NCI-H2196 (cell line): ENCODE measurements around the gene ZNF428.
"Not testable (repeated sequence)": the region's sequence is repeated elsewhere in the genome, so short reads cannot be mapped to it uniquely, and the experiment has no call there.

Source experiments
- DNase-seq: peaks from one replicate; lab custom pipeline; 2025; ENCODE audit not compliant: unreplicated experiment; lab: John Stamatoyannopoulos, UW

ZNF428 gene

GRCh38 chr19:43620061-43621001, 902 bp upstream of the ZNF428 start:
- DNase-seq = no peak

DNA sequence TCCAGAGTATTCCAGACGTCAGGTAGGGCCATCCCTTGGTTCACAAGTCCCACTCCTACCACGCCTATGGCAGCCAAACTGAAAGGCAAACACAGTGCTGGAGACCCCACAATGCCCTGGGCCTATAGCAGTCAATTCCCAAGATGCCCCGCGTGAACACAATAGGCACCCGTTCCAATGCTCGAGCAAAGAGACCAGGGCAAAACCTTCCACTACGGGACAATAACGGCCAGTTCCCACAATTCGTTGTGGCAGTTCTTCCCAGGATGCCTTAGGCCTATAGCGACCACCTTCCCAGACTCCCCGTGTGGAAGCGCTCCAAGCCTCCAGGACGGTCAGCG, 538 bp downstream of the ZNF428 start:
- DNase-seq = peak; percentile 64

DNA sequence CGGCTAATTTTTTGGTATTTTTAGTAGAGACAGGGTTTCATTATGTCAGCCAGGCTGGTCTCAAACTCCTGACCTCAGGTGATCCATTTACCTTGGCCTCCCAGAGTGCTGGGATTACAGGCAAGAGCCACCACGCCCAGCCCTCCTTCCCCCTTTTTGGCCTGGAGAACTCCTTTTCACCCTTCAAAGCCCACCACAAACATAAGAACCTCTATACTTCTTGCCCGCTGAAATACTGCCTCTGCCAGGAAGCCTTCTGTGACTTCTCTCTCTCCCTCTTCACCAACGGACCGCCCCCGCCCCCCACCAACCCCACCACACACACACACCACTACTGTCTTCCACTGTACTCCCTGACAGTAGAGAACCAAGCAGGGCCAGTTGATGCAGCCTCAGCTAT, 2.5 kb downstream of the ZNF428 start:
- no peak for DNase-seq

DNA sequence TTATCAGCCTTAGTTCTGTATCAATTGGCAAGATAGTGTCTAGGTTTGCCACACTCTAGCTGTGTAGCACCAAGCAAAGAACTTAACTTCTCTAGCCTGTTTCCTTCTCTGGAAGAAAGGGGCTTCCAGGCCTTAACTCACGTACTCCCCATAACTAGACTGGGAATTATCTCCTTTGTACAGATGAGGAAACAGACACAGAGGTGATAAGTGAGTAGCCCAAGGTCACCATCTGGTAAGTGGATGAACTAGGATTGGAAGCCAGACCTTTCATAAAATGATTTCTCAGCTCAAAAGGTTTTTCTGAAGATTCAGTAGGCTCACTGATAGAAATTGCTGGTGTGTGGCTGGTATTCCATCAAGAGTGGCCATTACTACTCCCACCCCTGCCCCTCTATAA, 3.1 kb downstream of the ZNF428 start:
- no peak for DNase-seq

DNA sequence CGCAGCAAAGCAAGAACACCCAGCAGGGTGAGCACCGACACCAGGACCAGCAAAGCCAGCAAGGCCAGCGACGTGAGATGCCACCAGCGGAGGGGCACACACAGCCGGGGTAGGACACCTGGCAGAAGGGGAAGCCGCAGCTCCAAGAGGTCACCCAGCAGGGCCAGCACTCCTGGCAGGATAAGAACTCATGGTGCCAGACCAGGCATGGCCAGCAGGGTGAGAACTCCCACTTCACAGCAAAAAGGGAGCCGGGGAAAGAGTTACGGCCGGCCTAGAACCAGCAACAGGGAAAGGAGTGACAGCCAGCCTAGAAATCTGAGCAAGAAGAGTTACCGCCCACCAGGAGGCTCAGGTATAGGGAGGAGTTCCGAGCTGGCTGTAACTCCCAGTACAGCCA, 7.1 kb downstream of the ZNF428 start:
- DNase-seq = no peak

- DNase-seq = no peak
Observed at GRCh38 chr19:43611788-43612187, 7.6 kb downstream of the ZNF428 start, which contains the start of gene SRRM5. Gene SRRM5, plus strand, starts transcription at chr19:43612088. Its CDS starts 34 bp downstream, at chr19:43612122.

GRCh38 chr19:43610493-43610892, 8.9 kb downstream of the ZNF428 start:
- no peak for DNase-seq

- DNase-seq = no peak
Observed at GRCh38 chr19:43609872-43610271, 9.6 kb downstream of the ZNF428 start.

- no peak for DNase-seq
Observed at GRCh38 chr19:43607238-43608205, 11.9 kb downstream of the ZNF428 start.

GRCh38 chr19:43606569-43607229, 12.7 kb downstream of the ZNF428 start:
- DNase-seq = peak; percentile 63

DNA sequence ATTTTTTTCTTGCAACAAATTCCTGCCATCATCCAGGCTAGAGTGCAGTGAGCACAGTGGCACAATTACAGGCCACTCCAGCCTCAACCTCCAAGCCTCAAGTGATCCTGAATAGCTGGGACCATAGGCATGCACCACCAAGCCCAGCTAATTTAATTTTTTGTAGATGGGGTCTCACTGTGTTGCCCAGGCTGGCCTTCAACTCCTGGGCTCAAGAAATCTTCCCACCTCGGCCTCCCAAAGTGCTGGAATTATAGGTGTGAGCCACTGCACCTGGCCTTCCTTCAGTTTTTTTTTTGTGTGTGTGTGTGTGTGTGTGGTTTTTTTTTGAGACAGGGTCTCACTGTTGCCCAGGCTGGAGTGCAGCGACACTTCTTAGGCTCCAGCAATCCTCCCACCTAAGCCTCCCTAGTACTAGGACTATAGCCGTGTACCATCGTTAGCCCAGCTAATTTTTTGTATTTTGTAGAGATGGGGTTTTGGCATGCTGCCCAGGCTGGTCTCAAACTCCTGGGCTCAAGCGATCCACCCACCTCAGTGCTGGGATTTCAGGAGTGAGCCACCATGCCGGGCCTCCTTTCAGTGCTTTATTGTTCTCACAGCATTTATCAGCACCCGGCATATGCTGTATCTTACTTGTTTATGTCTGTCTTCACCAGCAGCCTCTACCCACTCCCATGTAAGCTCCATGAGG, 13.4 kb downstream of the ZNF428 start:
- no peak for DNase-seq

GRCh38 chr19:43600326-43600725, 19.1 kb downstream of the ZNF428 start:
- DNase-seq = not testable (repeated sequence)

DNA sequence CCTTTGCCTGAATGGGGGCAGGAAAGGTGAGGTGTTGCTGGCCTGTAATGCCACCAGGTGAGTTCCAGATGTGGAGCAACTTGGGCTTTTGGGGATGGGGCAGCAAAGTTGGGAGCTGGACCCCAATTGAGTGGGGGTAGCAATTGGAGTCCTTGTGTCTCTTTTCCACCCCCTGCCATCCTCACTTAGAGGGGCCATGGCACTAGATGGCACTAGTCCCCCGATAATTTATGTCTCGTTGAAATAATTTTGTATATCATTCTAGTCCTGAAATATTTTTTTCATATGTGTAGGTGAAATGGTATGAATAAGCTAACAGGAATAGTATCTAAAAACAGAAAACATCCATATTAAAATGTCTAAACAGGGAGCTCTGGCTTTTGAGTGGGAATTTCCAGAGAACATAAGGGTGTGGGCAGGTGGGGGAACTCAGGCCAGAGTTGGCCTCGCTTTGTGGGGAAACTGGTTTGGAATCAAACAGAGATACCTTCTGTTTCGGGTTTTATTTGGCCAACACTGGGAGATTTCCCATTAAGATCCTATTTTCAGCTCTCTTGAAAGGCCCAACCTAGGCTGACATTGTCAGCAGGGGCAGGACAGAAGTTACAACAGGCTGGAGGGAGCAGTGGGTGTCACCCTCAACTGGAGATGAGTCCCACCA, 19.7 kb downstream of the ZNF428 start:
- DNase-seq = no peak

DNA sequence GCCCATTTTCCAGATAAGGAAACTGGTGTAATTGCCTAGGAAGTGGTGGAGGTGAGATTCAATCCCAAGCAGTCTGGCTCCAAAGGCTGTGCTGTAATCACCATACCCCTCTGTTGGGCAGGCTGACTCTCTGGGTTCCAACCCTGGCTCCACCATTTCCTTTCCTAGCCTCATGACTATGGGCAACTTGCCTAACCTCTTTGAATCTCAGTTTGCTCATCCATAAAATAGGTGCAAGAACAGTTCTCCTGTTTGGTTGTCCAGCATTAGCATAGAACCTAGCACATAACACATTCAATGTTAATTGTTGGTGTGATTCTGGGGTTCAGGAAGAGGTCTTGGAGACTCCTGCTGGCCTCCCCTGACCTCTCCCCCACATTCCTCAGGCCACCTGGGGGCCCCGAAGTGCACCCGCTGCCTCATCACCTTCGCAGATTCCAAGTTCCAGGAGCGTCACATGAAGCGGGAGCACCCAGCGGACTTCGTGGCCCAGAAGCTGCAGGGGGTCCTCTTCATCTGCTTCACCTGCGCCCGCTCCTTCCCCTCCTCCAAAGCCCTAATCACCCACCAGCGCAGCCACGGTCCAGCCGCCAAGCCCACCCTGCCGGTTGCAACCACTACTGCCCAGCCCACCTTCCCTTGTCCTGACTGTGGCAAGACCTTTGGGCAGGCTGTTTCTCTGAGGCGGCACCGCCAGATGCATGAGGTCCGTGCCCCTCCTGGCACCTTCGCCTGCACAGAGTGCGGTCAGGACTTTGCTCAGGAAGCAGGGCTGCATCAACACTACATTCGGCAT, 20.8 kb downstream of the ZNF428 start:
- no peak for DNase-seq

DNA sequence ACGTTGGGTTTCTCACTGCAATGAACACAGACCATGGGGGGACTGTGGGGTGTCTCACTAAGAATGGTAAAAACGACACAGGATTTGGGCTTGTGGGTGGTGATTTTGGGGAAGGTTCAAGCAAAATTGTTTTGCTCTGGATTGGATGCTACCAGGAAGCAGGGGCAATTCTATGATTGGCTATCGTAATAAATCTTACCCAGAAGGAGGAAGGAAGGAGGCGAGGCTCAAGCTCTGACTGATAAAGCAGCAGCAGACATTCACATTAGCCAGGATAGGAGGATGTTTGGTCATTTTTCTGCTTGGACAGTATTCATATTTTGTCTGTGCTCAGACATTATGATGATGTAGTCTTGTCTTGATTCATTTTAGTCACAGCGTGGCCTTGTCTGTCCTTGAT, 21.6 kb downstream of the ZNF428 start:
- DNase-seq = no peak

GRCh38 chr19:43596842-43597461, 22.5 kb downstream of the ZNF428 start:
- no peak for DNase-seq

- peak; percentile 100 for DNase-seq
Observed at GRCh38 chr19:43595999-43596841, 23.2 kb downstream of the ZNF428 start, which contains the start of the genes IRGQ and ZNF576. Gene IRGQ, minus strand, starts transcription at chr19:43596134. Its CDS starts 796 bp downstream, at chr19:43595338. Gene ZNF576, plus strand, starts transcription at chr19:43596595. Its CDS starts 514 bp downstream, at chr19:43597109.

DNA sequence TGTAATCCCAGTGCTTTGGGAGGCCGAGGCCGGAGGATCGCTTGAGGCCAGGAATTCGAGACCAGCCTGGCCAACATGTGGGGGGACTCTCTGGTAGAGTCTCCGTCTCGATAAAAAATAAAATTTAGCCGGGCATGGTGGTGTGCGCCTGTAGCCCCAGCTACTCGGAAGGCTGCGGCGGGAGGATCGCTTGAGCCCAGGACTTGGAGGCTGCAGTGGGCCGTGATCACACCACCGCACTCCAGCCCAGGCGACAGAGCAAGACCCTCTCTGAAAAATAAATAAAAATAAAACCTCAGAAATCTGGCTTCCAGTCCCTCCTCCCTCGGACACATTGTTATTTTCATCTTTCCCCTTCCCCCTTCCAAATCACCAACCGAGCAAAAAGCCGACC, 23.8 kb downstream of the ZNF428 start:
- DNase-seq = no peak
